HTR-8/SVneo (cell line): ENCODE results near the gene SETD7.
A peak's percentile ranks its signal among the peaks of the same experiment; 100 is the strongest.

Experiments used
- DNase-seq: peaks from one replicate; pipeline ENCODE4 v3.0.0; 2011; ENCODE audit warnings: low spot score, mixed read lengths; ENCODE audit not compliant: insufficient read length
- FAIRE-seq: peaks from 2 replicates; lab custom pipeline; 2011; peaks lifted over from hg19 to GRCh38; lab: Jason Lieb, UNC

The SETD7 gene

DNA sequence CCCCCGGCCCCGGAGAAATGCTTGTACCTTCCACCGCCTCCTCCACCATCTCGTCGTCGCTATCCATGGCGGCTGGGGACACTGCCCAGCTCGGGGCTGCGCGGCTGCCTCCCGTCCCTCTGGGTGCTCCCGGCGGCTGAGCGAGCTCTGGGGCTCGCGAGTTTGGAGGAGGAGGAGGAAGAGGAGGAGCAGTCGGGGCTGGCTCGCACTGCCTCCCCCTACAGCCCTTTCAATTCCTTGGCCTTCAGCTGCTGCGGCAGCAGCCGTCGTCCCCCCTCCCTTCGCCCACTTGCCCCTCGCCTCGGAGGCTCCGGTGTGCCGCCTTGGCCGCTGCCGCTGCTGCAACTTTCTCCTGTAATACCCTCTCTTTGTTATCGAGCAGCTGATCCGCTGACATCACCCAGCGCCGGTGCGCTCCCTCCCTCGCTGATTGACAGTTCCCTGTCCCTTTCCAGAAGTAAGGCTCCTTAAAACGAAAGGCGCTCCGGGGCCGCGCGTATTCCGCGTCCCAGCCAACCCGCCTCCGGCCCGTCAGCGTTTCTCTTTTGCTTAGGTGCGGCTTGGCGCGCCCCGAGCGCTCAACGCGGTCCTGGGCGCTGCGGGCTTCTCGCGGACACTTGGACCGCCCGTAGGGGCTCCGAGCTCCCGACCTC, at the start of gene SETD7:
Gene SETD7, minus strand, starts transcription at position 149 of the 653 bp plus-strand sequence. Its CDS starts 82 bp downstream, at position 67.
- DNase-seq: peak; percentile 64
- FAIRE-seq: peak; percentile 28

DNA sequence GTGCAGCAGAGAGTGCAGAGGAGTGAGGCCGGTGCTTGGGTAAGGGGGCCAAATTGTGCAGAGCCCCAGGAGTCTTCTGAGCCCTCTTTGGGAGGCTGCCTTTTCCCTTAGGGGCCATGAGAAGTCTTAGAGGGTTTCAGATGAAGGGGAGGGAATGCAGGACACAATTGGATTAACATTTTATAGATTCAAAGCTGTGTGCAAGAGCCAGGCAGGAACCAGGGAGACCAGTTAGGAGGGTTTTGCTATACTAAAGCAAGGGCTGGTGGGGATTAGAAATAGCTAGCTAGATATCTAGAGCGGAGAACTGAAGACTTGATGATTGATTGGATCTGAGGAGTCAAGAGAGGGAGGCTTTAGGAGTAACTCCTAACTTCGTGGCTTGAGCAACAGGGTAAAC, 49.5 kb upstream of the SETD7 start:
- FAIRE-seq: no peak

DNA sequence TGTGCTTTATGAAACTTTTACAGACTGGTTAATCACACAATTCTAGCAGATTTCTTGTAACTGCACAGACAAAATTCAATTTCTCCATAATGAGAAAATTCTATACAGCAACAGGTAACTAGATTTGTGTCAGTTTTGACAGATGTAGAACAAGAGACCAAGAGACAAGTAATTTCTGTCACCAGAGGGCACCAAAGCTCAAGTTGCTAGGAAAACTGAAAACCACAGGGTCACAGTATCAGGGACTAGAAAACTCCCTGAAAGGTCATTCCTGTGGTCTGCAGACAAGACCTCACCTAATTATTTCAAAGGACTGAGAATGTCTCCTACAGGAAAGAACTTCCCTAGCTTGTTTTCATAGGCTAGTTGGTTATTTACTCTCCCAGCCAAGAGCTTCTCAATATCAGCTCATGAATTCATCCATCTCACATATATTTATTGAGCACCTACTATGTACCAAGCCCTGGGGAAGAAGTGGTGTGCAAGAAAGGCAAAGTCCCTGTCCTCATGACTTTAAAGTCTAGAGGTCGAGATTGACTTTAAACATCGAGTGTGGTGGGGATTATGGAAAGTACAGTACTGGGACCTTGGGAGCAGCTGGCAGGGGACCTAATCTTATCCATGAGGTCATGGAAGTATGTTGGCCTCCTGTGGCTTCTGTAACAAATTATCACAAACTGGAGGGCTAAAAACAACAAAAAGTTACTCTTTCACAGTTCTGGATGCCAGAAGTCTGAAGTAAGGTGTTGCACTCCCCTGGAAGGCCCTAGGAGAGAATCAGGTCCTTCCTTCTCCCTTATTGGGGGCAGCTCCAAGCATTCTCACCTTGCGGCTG, 47.8 kb upstream of the SETD7 start:
- FAIRE-seq (no peak), DNase-seq (peak; percentile 57)

More for the DNA sequence above, 49.5 kb upstream of the SETD7 start:
- no peak for DNase-seq

DNA sequence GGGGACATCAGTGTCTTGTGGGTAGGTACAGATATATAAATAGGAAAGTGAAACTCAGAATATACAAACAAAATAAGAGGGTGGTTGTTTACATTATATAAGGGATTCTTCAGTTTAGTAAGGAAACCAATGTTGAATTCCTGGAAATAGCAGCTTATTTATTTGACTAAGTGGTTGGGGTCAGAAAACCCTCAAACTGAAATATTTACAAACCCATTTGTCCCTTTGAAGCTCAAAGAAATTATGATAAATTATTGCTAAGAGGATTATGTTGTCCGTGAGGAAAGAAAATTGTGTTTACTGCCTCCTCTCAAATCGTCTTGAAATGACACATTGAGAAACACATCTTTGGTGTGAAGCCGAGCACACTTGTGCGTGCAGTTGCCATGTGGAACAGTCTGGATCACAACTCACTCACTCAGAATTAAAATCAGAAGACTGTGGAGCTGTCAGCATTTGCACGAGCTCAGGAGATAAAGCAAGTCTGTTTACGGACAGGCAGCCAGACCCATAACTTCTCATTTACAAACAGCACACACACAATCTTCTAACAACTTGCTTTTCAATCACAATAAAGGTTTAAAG, 46.8 kb upstream of the SETD7 start:
- no peak for FAIRE-seq

DNA sequence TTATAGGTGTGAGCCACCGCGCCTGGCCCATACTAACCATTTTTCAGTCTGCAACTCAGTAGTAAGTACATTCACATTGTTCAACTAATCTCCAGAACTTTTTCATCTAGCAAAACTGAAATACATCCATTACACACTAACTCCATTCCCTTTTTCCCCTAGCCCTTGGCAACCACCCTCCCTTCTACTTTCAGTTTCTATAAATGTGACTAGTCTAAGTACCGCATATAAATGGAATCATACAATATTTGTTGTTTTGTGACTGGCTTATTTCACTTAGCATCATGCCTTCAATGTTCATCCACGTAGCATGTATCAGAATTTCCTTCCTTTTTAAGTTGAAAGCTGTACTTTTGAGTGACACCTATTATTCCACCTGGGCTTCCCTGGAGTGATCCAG, 44.6 kb upstream of the SETD7 start:
- DNase-seq: no peak
- FAIRE-seq: no peak

More for the DNA sequence above, 46.8 kb upstream of the SETD7 start:
- no peak for DNase-seq

DNA sequence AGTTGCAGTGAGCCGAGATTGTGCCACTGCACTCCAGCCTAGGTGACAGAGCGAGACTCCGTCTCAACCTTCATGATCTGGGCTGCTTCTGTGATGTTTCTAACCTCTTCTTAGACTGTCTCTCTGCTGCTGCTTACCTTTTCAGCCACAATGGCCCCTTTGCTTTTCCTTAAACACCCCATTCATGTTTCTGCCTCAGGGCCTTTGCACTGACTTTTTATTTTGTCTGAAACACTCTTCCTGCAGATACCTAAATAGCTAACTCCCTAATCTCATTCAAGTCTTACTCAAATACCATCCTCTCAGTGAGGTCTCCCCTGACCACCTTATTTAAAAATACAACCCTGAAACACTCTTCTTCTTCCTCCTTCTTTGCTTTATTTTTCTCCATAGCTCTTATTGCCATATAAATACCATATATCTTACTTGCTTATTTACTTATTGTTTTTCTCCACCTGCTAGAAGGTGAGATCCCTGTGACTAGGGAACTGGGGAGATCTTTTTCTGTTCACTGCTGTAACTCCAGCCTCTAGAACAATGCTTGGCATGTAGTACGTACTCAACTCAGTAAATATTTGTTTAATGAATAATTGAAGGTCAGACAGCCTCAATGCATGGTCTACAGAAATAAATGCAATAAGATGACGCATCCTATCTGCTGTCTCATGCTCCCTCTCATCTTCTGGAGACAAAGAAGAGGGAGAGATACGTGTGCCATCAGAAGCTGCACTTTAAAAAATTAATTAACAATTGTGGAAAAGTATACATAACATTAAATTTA, 43.8 kb upstream of the SETD7 start:
- FAIRE-seq (peak; percentile 20), DNase-seq (no peak)

DNA sequence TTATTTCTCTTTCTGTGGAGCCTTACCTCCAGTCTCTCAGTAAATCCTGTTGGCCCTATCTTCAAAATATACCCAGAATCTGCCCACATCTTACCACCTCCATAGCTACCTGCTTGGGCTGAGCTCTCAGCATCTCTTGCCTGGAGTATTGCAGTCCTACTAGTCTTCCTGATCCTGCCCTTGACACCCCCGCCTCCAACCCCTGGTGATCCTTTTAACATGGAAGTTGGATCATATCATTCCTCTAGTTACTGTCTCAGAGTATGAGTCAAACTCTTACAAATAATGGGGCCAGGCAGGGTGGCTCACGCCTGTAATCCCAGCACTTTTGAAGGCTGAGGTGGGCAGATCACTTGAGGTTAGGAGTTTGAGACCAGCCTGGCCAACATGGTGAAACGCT, 43.1 kb upstream of the SETD7 start:
- DNase-seq (no peak), FAIRE-seq (no peak)

DNA sequence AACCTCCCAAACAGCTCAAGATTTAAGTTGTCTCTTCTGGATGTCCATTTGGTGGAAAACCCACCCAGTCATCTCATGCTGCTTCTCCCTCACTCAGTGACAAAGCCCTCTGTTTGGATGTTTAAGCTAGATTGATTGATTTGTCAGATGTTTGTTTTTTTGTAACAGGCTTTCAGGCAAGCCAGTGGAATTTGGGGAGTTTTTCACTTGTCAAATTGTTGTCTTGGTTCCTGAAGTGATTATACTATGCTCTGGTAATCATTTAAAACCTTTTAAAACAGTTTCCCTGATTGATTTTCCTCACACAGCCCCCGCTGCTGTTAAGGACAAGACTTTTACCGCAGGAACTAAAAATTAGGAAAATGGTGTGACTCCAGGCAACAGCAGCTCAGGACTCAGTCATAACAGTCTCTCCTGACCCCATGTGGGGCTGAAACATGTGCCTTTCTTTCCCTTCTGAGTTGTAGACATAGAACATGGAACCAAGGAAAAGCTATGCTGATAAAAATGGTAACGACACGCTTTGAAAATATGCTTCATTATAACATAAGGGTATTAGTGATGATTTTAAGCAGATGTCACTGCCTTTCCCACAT, 40.8 kb upstream of the SETD7 start:
- DNase-seq (no peak), FAIRE-seq (no peak)

DNA sequence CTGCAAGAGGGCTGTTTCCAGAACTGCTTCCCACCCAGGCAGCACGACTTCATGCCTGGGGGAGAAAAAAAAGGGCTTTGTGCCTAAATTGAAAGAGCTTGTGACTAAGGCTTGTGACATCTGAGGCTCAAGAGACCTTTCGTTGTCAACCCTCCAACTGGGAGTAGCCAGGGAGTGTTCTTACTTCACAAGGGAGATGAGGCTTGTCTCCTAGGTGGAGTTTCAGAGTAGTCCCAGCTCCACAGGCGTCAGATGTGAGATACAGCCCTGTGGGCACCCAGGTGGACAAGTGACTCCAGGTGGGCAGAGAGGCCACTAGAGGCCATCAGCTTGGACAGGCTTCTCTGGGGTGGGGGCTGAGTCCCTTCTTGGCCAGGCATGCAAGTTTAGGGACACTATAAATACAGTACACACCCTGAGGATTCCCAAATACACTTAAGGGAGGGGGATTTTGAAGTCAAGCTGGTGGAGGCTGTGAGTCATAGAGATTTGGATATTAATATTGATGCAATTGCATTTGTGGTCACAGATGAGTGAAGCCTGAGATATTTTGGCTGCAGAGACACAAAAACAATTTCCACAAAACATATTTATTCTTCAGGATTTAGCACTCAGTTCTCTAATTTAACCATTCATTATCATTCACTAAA, 40.1 kb upstream of the SETD7 start:
- no peak for FAIRE-seq
- DNase-seq: peak; percentile 32

DNA sequence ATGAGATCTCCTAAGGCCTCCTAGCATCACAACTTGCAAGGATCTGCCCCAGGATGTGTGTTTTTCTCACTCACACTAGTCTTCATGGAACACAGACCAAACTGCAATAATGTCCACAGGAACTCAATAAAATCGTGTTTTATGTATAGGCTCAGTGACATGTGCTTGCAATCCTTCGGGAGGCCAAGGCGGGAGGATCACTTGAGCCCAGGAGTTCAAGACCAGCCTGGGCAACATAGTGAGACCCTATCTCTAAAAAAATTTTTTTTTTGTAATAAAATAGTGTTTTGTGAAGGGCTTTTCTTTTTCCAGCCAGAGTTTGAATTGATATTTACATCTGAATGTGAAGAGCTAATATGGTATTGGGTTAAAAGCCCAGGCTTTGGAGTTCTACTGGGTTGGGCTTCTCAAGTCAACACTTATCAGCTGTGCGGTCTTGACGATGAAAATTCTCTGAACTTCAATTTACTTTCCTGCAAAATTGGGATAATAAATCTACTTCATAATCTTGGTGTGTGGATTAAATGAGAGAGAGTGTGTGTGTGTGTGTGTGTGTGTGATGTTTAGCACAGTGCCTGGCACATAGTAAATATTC, 38.7 kb upstream of the SETD7 start:
- FAIRE-seq: no peak
- DNase-seq: no peak

DNA sequence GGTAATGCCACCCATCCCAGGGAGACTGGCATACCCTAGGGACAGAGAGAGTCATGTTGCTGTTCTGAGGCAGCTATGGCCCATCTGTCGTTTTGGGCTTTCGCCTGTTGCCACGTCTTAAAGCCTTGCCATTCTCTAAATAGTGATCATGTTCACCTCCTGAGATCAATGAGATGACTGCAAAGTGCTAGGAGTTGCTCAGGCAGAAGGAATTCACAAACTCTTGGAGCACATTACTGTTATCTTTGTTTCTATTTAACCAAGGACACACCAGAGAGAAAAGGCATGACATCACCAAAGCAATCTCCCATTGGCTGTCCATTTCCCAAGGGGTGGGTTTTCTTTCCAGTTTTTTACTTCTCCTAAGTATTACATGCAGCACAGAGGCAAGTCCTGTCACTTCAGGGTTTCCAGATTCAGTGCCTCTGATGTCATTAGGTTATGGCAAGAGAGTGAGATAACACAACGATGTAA, 37.1 kb upstream of the SETD7 start:
- FAIRE-seq: peak; percentile 4
- DNase-seq: peak; percentile 33

DNA sequence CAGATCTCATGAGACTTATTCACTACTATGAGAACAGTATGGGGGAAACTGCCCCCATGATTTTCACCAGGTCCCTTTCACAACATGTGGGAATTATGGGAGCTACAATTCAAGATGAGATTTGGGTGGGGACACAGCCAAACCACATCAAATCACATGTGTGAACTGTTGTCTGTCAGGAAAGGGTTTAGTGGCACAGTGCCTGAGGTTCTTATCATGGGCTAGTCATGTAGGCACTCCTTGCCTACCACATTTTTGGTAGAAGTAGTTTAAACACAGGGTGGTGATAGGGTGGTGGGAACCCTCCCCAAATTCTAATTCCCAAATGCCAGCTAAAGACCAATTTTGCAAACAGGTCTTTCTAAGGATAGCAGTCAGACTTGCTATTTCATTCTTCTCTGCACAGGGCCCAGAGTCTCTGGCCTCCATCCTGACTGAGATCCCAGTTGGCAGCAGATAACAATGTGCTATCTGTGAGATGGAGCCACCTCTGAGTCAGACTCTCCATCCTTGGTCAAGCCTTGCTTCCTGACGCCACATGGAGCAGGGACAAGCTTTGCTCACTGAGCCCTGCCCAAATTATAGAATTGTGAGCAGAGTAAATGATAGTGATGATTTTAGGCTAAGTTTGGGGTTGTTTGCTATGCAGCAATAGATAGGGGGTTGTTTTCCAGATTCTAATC, 33.5 kb upstream of the SETD7 start:
- no peak for DNase-seq
- FAIRE-seq: no peak

DNA sequence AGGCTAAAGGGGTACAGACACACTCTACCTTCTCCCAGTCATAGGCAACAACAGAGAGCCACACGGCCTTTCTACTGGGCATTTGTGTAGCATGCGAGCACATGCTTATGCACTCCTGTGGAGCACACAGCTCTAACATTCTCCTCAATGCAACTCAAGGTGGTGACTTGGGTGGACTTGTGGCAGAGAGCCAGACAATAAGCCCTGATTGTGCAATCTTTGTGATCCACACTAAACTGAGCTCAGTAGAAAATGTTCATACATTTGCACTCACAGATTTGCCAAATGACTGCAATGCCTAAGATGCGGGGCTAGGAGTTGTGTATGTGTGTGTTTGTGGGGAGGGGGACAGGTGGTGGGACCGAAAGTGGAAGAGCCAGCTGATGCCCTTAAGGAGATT, 31.4 kb upstream of the SETD7 start:
- DNase-seq: no peak
- no peak for FAIRE-seq

DNA sequence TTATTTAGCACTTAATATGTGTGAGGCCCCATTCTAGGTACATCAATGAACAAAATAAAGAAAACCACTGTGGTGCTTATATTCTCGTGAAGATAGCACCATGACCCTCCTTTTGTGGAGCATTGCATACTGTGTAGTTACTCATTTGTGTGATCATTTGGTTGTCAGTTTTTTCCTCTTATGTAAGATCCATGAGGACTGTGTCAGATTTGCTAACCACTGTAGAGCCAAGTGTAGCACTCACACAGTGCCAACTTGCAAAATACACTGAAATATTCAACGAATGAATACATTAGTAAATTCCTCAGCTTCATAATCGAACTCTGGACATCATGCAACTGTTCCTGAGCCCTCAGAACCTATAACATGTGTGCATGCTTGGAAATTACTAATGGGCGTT, 29.5 kb upstream of the SETD7 start:
- no peak for FAIRE-seq
- no peak for DNase-seq

DNA sequence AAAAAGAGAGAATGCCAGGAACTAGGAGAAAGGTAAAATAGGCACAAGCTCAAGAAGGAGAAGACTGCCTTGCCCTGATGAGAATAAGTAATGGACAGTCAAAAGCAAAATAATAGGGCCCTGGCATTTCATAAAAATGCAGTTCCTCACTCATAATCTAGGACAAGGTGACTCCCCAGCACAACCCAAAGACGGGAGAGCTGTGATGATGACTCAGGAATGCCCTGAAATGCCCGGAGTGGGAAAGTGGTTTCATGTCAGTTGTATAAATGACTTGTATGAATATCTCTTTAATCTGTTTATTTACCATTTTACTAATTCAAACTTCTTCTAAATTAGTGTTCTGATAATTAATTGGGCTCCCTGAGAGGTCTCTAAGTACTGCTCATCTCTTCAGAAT, 28.8 kb upstream of the SETD7 start:
- DNase-seq (no peak), FAIRE-seq (no peak)

DNA sequence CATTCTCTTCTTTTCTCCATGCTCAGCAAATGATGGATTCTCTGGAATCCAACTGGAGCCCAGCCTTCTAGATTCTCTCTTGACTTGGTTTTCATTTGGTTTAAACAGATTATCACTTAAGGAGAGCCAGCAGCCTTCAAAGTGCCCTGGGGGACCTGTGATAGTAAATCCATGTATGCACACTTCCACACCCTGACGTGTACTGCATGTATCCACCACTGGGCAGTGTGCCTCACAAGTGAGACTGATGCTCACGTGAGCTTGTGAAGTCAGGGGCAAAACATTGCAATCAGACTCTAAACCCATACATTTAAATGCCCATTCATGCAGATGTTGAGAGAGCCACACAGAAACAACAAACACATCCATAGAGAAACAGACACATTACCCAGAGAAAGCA, 28.0 kb upstream of the SETD7 start:
- no peak for DNase-seq
- FAIRE-seq: no peak

DNA sequence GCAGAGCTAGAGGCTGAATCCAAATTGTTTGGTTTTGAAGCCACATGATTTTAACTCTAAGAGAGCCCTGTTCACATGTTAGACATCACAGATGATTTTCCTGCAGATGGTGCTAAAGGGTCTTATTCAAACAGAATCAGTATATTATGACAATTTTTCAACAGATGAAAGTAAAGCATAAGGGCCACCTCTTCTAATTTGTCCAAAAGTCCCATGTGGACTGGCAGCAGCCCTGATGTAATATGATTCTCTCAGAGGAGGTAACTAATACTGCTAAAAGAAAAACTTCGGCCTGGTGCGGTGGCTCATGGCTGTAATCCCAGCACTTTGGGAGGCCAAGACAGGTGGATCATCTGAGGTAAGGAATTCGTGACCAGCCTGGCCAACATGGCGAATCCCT, 26.0 kb upstream of the SETD7 start:
- FAIRE-seq (no peak), DNase-seq (no peak)

DNA sequence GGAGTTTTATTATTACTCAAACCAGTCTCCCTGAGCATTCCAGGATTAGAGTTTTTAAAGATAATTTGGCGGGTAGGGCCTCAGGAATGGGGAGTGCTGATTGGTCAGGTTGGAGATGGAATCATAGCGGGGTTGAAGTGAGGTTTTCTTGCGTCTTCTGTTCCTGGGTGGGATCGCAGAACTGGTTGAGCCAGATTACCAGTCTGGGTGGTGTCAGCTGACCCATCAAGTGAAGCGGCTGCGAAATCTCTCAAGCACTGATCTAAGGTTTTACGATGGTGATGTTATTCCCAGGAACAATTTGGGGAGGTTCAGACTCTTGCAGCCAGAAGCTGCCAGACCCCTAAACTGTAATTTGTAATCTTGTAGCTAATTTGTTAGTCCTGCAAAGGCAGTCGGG, 25.1 kb upstream of the SETD7 start:
- FAIRE-seq (no peak), DNase-seq (no peak)

DNA sequence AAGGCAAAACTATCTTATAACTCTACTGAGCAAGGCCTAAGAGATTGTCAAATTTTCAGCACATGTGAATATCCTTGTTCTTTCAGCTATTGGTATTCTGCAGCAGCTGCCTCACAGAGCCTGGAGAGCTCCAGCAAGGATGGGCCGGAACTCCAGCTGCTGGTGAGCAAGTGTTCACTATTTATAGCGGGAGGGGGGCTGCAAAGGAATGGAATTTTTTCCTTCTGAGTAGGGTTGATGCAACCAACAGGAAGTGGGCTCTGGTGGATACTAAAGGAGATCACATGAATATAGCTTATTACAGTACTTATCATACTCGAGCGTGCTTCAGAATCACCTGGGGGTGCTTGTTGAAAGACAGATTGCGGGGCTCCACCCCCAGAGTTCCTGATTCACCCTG, 20.2 kb upstream of the SETD7 start:
- FAIRE-seq: peak; percentile 16
- DNase-seq: no peak
